DOHH2 (cell line): ENCODE data around the gene TMEM154.

ENCODE experiments used
- H3F3A ChIP-seq: fragments of 200-600 bp; sonication (generic), shearing (Covaris generic); 2 replicates; pipeline ENCODE4 v1.6.0; 2016; ENCODE audit warnings: antibody characterized with exemption, mild to moderate bottlenecking; ENCODE audit not compliant: control insufficient read depth, insufficient read depth
- H3K27ac ChIP-seq: fragments of 200-600 bp; sonication (generic); 2 replicates; pipeline ENCODE4 v1.5.1; 2014; ENCODE audit warnings: low read depth, mild to moderate bottlenecking, low read length, moderate library complexity
- H3K27me3 ChIP-seq: fragments of 200-600 bp; sonication (generic); 2 replicates; pipeline ENCODE4 v1.6.1; 2014; ENCODE audit warnings: mild to moderate bottlenecking, low read length, mixed read lengths; ENCODE audit not compliant: control insufficient read depth
- H3K36me3 ChIP-seq: fragments of 200-600 bp; sonication (generic); 2 replicates; pipeline ENCODE4 v1.6.1; 2014; ENCODE audit warnings: mild to moderate bottlenecking, low read length, moderate library complexity, mixed read lengths; ENCODE audit not compliant: control insufficient read depth
- H3K4me1 ChIP-seq: fragments of 200-600 bp; sonication (generic); 2 replicates; pipeline ENCODE4 v1.6.1; 2014; ENCODE audit warnings: mild to moderate bottlenecking, low read length, mixed read lengths; ENCODE audit not compliant: control insufficient read depth
- H3K4me2 ChIP-seq: fragments of 200-600 bp; sonication (generic); 2 replicates; pipeline ENCODE4 v1.6.0; 2014; ENCODE audit warnings: mild to moderate bottlenecking, low read length, moderate library complexity
- H3K4me3 ChIP-seq: fragments of 200-600 bp; sonication (generic); 2 replicates; pipeline ENCODE4 v1.5.1; 2014; ENCODE audit warnings: mild to moderate bottlenecking, low read length, mixed read lengths
- H3K79me2 ChIP-seq: fragments of 200-600 bp; sonication (generic); 2 replicates; pipeline ENCODE4 v1.6.1; 2014; ENCODE audit warnings: mild to moderate bottlenecking, low read length, mixed read lengths; ENCODE audit not compliant: control insufficient read depth
- H3K9me2 ChIP-seq: fragments of 200-600 bp; sonication (generic); replicated peaks from 2 replicates; pipeline ENCODE4 v1.6.1; 2014; ENCODE audit warnings: mild to moderate bottlenecking, low read length, mixed read lengths; ENCODE audit not compliant: control insufficient read depth
- H3K9me3 ChIP-seq: fragments of 200-600 bp; sonication (generic); 2 replicates; pipeline ENCODE4 v1.6.1; 2014; ENCODE audit warnings: antibody characterized with exemption, low read length, mixed read lengths; ENCODE audit not compliant: control insufficient read depth, insufficient read depth
- H4K20me1 ChIP-seq: fragments of 200-600 bp; sonication (generic); 2 replicates; pipeline ENCODE4 v1.6.0; 2014; ENCODE audit warnings: low read depth, mild to moderate bottlenecking, antibody characterized with exemption, low read length, moderate library complexity; ENCODE audit not compliant: control insufficient read depth, insufficient read depth
- EZH2phosphoT487 ChIP-seq: fragments of 200-600 bp; sonication (generic); IDR thresholded peaks from 2 replicates; pipeline ENCODE4 v1.6.1; 2017; ENCODE audit warnings: borderline replicate concordance, mild to moderate bottlenecking, antibody characterized with exemption, low read length, moderate library complexity, mixed read lengths
- TF ChIP-seq, protein P1 (sequence below): fragments of 200-600 bp; sonication (generic); IDR thresholded peaks from one replicate; pipeline ENCODE4 v1.5.1; 2014; ENCODE audit warnings: antibody characterized with exemption, mild to moderate bottlenecking, low read depth, low read length; ENCODE audit not compliant: poor library complexity, severe bottlenecking

TMEM154 gene

GRCh38 chr4:152708361-152708760, 28.6 kb upstream of the TMEM154 start:
- H3F3A ChIP-seq, result no peaks in the 10 kb centered on the region

GRCh38 chr4:152707632-152708031, 27.8 kb upstream of the TMEM154 start:
- TF ChIP-seq EZH2phosphoT487, result no peak
- TF ChIP-seq, protein P1, sequence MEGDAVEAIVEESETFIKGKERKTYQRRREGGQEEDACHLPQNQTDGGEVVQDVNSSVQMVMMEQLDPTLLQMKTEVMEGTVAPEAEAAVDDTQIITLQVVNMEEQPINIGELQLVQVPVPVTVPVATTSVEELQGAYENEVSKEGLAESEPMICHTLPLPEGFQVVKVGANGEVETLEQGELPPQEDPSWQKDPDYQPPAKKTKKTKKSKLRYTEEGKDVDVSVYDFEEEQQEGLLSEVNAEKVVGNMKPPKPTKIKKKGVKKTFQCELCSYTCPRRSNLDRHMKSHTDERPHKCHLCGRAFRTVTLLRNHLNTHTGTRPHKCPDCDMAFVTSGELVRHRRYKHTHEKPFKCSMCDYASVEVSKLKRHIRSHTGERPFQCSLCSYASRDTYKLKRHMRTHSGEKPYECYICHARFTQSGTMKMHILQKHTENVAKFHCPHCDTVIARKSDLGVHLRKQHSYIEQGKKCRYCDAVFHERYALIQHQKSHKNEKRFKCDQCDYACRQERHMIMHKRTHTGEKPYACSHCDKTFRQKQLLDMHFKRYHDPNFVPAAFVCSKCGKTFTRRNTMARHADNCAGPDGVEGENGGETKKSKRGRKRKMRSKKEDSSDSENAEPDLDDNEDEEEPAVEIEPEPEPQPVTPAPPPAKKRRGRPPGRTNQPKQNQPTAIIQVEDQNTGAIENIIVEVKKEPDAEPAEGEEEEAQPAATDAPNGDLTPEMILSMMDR, result no peak
- Histone ChIP-seq H3K9me2 (no peaks in the 10 kb centered on the region), H3K79me2 (no peaks in the 10 kb centered on the region), H3K4me3 (no peak overlapping the region), H3K9me3 (no peaks in the 10 kb centered on the region), H4K20me1 (no peaks in the 10 kb centered on the region), H3K27ac (no peak overlapping the region), H3K4me1 (no peaks in the 10 kb centered on the region), H3F3A (no peaks in the 10 kb centered on the region), H3K27me3 (peaks cover 6% of the 10 kb centered on the region; the same call in 1 of the 2 replicates), H3K4me2 (no peak overlapping the region), H3K36me3 (no peaks in the 10 kb centered on the region)

More at GRCh38 chr4:152708361-152708760, 28.6 kb upstream of the TMEM154 start:
- H3K36me3 ChIP-seq, result no peaks in the 10 kb centered on the region
- H3K4me2 ChIP-seq, result no peak overlapping the region
- no peaks in the 10 kb centered on the region for H4K20me1 ChIP-seq
- H3K4me3 ChIP-seq, result no peak overlapping the region
- H3K79me2 ChIP-seq, result no peaks in the 10 kb centered on the region
- no peaks in the 10 kb centered on the region for H3K9me2 ChIP-seq
- no peaks in the 10 kb centered on the region for H3K4me1 ChIP-seq
- TF ChIP-seq, protein P1, result no peak
- no peak for TF ChIP-seq EZH2phosphoT487
- peaks cover 6% of the 10 kb centered on the region; the same call in 1 of the 2 replicates for H3K27me3 ChIP-seq
- H3K27ac ChIP-seq, result no peak overlapping the region
- no peaks in the 10 kb centered on the region for H3K9me3 ChIP-seq

- Histone ChIP-seq H3K4me2 (no peak overlapping the region), H3K27ac (no peak overlapping the region), H3K9me2 (no peaks in the 10 kb centered on the region), H3K27me3 (peaks cover 6% of the 10 kb centered on the region; the same call in 1 of the 2 replicates), H3K4me3 (no peak overlapping the region), H3K79me2 (no peaks in the 10 kb centered on the region), H3K36me3 (no peaks in the 10 kb centered on the region), H4K20me1 (no peaks in the 10 kb centered on the region), H3F3A (no peaks in the 10 kb centered on the region), H3K9me3 (no peaks in the 10 kb centered on the region), H3K4me1 (no peaks in the 10 kb centered on the region)
- TF ChIP-seq EZH2phosphoT487, result no peak
- TF ChIP-seq, protein P1, result no peak
Measured at GRCh38 chr4:152705903-152706302, 26.1 kb upstream of the TMEM154 start.
